HepG2 (cell line): Measurements from ENCODE around the gene SH3YL1. TPM values are rescaled to one million over a fixed set of nuclear protein-coding genes. Genes with fewer than 3 reads are reported as not detected.

Source experiments
- ARID3A ChIP-seq: IDR thresholded peaks from 2 replicates; pipeline ENCODE4 v1.6.1; 2012; ENCODE audit warnings: low read depth, low read length, improper control_type of control experiment
- CREB3 ChIP-seq: sonication (generic); formaldehyde crosslinking; IDR thresholded peaks from 2 replicates; pipeline ENCODE4 v1.5.0; 2020; ENCODE audit warnings: missing genetic modification reagents
- FOXA3 ChIP-seq: IDR thresholded peaks from 2 replicates; pipeline ENCODE4 v1.6.1; 2016; ENCODE audit warnings: missing genetic modification reagents, missing compliant biosample characterization
- GATAD2A ChIP-seq: IDR thresholded peaks from 2 replicates; pipeline ENCODE4 v1.6.1; 2016
- JARID2 ChIP-seq: sonication (generic); formaldehyde crosslinking; IDR thresholded peaks from 2 replicates; pipeline ENCODE4 v1.8.1; 2023; ENCODE audit warnings: missing genetic modification reagents, inconsistent platforms; ENCODE audit not compliant: insufficient replicate concordance
- KDM1A ChIP-seq: IDR thresholded peaks from 2 replicates; pipeline ENCODE4 v1.6.1; 2016; ENCODE audit warnings: missing compliant biosample characterization
- MEIS1 ChIP-seq: sonication (generic); formaldehyde crosslinking; IDR thresholded peaks from 2 replicates; pipeline ENCODE4 v1.9.0; 2021; ENCODE audit warnings: mild to moderate bottlenecking, missing genetic modification reagents, moderate library complexity, borderline replicate concordance
- MTA1 ChIP-seq: sonication (generic); formaldehyde crosslinking; IDR thresholded peaks from 2 replicates; pipeline ENCODE4 v1.4.0; 2020; ENCODE audit warnings: missing genetic modification reagents, mild to moderate bottlenecking, borderline replicate concordance
- NFE2L1 ChIP-seq: sonication (generic); formaldehyde crosslinking; IDR thresholded peaks from 2 replicates; pipeline ENCODE4 v1.4.0; 2020; ENCODE audit warnings: missing genetic modification reagents, mild to moderate bottlenecking, borderline replicate concordance
- NR2C2 ChIP-seq: sonication (generic); formaldehyde crosslinking; IDR thresholded peaks from 2 replicates; pipeline ENCODE4 v1.4.0; 2020; ENCODE audit warnings: missing genetic modification reagents, mild to moderate bottlenecking, moderate library complexity, borderline replicate concordance
- NR2F2 ChIP-seq: IDR thresholded peaks from 2 replicates; pipeline ENCODE4 v1.6.1; 2012; ENCODE audit warnings: low read depth, inconsistent platforms, borderline replicate concordance
- TP53 ChIP-seq: sonication (generic); formaldehyde crosslinking; conservative IDR thresholded peaks from 2 replicates; pipeline ENCODE4 v1.4.0; 2020; ENCODE audit warnings: missing genetic modification reagents
- ZBTB2 ChIP-seq: sonication (generic); formaldehyde crosslinking; IDR thresholded peaks from 2 replicates; pipeline ENCODE4 v1.8.0; 2022; ENCODE audit warnings: low read depth, missing genetic modification reagents
- ZBTB44 ChIP-seq: sonication (generic); formaldehyde crosslinking; IDR thresholded peaks from 2 replicates; pipeline ENCODE4 v1.4.0; 2020; ENCODE audit warnings: missing genetic modification reagents
- ZHX1 ChIP-seq: sonication (generic); formaldehyde crosslinking; IDR thresholded peaks from 2 replicates; pipeline ENCODE4 v1.8.1; 2022; ENCODE audit warnings: low read depth, mild to moderate bottlenecking, missing genetic modification reagents
- ZMYM4 ChIP-seq: sonication (generic); formaldehyde crosslinking; IDR thresholded peaks from 2 replicates; pipeline ENCODE4 v1.8.1; 2023; ENCODE audit warnings: mild to moderate bottlenecking, missing genetic modification reagents
- ZNF317 ChIP-seq: sonication (generic); formaldehyde crosslinking; IDR thresholded peaks from 2 replicates; pipeline ENCODE4 v1.5.0; 2020; ENCODE audit warnings: mild to moderate bottlenecking, missing genetic modification reagents
- ZNF615 ChIP-seq: sonication (generic); formaldehyde crosslinking; IDR thresholded peaks from 2 replicates; pipeline ENCODE4 v1.5.0; 2020; ENCODE audit warnings: mild to moderate bottlenecking, missing genetic modification reagents, borderline replicate concordance
- ZNF616 ChIP-seq: sonication (generic); formaldehyde crosslinking; IDR thresholded peaks from 2 replicates; pipeline ENCODE4 v1.5.0; 2020; ENCODE audit warnings: low read depth, mild to moderate bottlenecking, missing genetic modification reagents
- ZNF776 ChIP-seq: sonication (generic); formaldehyde crosslinking; IDR thresholded peaks from 2 replicates; pipeline ENCODE4 v1.4.0; 2020; ENCODE audit warnings: mild to moderate bottlenecking, missing genetic modification reagents
- ZNF839 ChIP-seq: sonication (generic); formaldehyde crosslinking; IDR thresholded peaks from 2 replicates; pipeline ENCODE4 v1.4.0; 2020; ENCODE audit warnings: missing genetic modification reagents, mild to moderate bottlenecking, borderline replicate concordance
- polyA plus RNA-seq, 8 experiments: library from polyadenylated mRNA; depleted of rRNA in 3 of 8; stranded (reverse) in 7 of 8; unstranded in 1 of 8; fragments of >200 nt; fragmentation: Illumina TruSeq in 4 of 8; extraction: Trizol in 4 of 8; gene quantifications; 2 replicates each; pipeline versions ENCODE4 v1.2.1 to v1.2.3, GENCODE V29; 2011 to 2016; ENCODE audit warnings: low read depth in 4 of 8, missing spikeins in 1 of 8, mixed read lengths in 1 of 8; ENCODE audit not compliant: insufficient read depth in 1 of 8
- total RNA-seq, 5 experiments: library from RNA; depleted of rRNA; stranded (reverse); fragments of >200 nt; fragmentation: Illumina TruSeq; extraction: Trizol; gene quantifications; 2 replicates each; pipeline ENCODE4 v1.2.3, GENCODE V29; 2016; ENCODE audit warnings: low read depth in 1 of 5

The SH3YL1 gene
- total and polyA plus RNA-seq, 2 of the 13 experiments (the other 11 are each of a cell fraction or from before 2014, with no cell fraction given) = 13.0 to 48.2 TPM

- no peak for TF ChIP-seq ZBTB2
- TF ChIP-seq KDM1A (CRISPR knock-in tag) = no peak
- TF ChIP-seq MEIS1 (CRISPR knock-in tag) = no peak
- TF ChIP-seq NR2C2 = no peak
- TF ChIP-seq ZHX1 (CRISPR knock-in tag) = 0 out of 2 replicates have a peak, but pooled peaks have one; percentile 30
- TF ChIP-seq ZNF839 (CRISPR knock-in tag) = no peak
- TF ChIP-seq ZNF616 (CRISPR knock-in tag) = no peak
- no peak for TF ChIP-seq NR2F2
- TF ChIP-seq ZBTB44 (CRISPR knock-in tag) = no peak
- TF ChIP-seq JARID2 (CRISPR knock-in tag) = no peak
- TF ChIP-seq ZMYM4 (CRISPR knock-in tag) = no peak
- TF ChIP-seq FOXA3 = no peak
- no peak for TF ChIP-seq CREB3 (CRISPR knock-in tag)
- peak; percentile 37; the same call in 1 of the 2 replicates for TF ChIP-seq MTA1 (CRISPR knock-in tag)
- no peak for TF ChIP-seq GATAD2A
- TF ChIP-seq TP53 = no peak
- TF ChIP-seq ZNF776 (CRISPR knock-in tag) = peak; percentile 65; the same call in 1 of the 2 replicates
- TF ChIP-seq NFE2L1 (CRISPR knock-in tag) = no peak
- TF ChIP-seq ARID3A = no peak
- TF ChIP-seq ZNF615 (CRISPR knock-in tag) = no peak
- no peak for TF ChIP-seq ZNF317 (CRISPR knock-in tag)
Measured at GRCh38 chr2:287911-288757, 24.3 kb upstream of the SH3YL1 start, which contains the start of gene ALKAL2 (continued).
